Neural progenitor cell (in vitro differentiated cells): ENCODE measurements around the gene TBCD. TPM values are rescaled to one million over a fixed set of nuclear protein-coding genes. Genes with fewer than 3 reads are reported as not detected.

Source experiments
- DNase-seq: peaks from one replicate; pipeline ENCODE4 v3.0.0-alpha.2; 2016; ENCODE audit warnings: low spot score
- H2AFZ ChIP-seq: fragments of 200-600 bp; sonication (generic); replicated peaks from 2 replicates; pipeline ENCODE4 v1.6.1; 2016; ENCODE audit warnings: antibody characterized with exemption
- H3F3A ChIP-seq: fragments of 200-600 bp; sonication (generic); 2 replicates; pipeline ENCODE4 v1.6.1; 2016; ENCODE audit warnings: antibody characterized with exemption, low read depth
- H3K27ac ChIP-seq: fragments of 200-600 bp; sonication (generic); 2 replicates; pipeline ENCODE4 v1.5.1; 2016; ENCODE audit warnings: mild to moderate bottlenecking
- H3K27me3 ChIP-seq: fragments of 200-600 bp; sonication (generic); 2 replicates; pipeline ENCODE4 v1.6.1; 2016; ENCODE audit warnings: mild to moderate bottlenecking, moderate library complexity
- H3K36me3 ChIP-seq: fragments of 200-600 bp; sonication (generic); 2 replicates; pipeline ENCODE4 v1.5.1; 2016
- H3K4me1 ChIP-seq: fragments of 200-600 bp; sonication (generic); 2 replicates; pipeline ENCODE4 v1.6.1; 2016; ENCODE audit warnings: mixed run types
- H3K4me2 ChIP-seq: fragments of 200-600 bp; sonication (generic); 2 replicates; pipeline ENCODE4 v1.6.1; 2016
- H3K4me3 ChIP-seq: fragments of 200-600 bp; sonication (generic); 2 replicates; pipeline ENCODE4 v1.5.1; 2016
- H3K79me2 ChIP-seq: fragments of 200-600 bp; sonication (generic); 2 replicates; pipeline ENCODE4 v1.6.1; 2016; ENCODE audit warnings: low read depth
- H3K9ac ChIP-seq: fragments of 200-600 bp; sonication (generic); 2 replicates; pipeline ENCODE4 v1.6.1; 2016
- H3K9me3 ChIP-seq: fragments of 200-600 bp; sonication (generic); 2 replicates; pipeline ENCODE4 v1.5.1; 2016; ENCODE audit warnings: low read depth
- H4K20me1 ChIP-seq: fragments of 200-600 bp; sonication (generic); 2 replicates; pipeline ENCODE4 v1.6.1; 2016; ENCODE audit warnings: low read depth
- H3K27ac Mint-ChIP-seq: 3 replicates; pipeline ENCODE4 v1.8.0; 2021; ENCODE audit warnings: mixed read lengths
- H3K27me3 Mint-ChIP-seq: 2 replicates; pipeline ENCODE4 v1.8.0; 2022; ENCODE audit warnings: low read depth, mild to moderate bottlenecking, inconsistent platforms, moderate library complexity, mixed read lengths; ENCODE audit not compliant: insufficient read depth
- H3K36me3 Mint-ChIP-seq: 3 replicates; pipeline ENCODE4 v1.8.0; 2021; ENCODE audit warnings: mixed read lengths
- H3K4me1 Mint-ChIP-seq: 3 replicates; pipeline ENCODE4 v1.8.0; 2021; ENCODE audit warnings: mixed read lengths
- H3K4me3 Mint-ChIP-seq: 3 replicates; pipeline ENCODE4 v1.8.0; 2021; ENCODE audit warnings: mild to moderate bottlenecking, moderate library complexity, mixed read lengths
- H3K9me3 Mint-ChIP-seq: 3 replicates; pipeline ENCODE4 v1.8.0; 2020; ENCODE audit warnings: mixed read lengths
- EZH2 ChIP-seq: fragments of 200-600 bp; sonication (generic); IDR thresholded peaks from 2 replicates; pipeline ENCODE4 v1.6.1; 2017; ENCODE audit warnings: antibody characterized with exemption, mild to moderate bottlenecking, moderate library complexity
- EZH2phosphoT487 ChIP-seq: fragments of 200-600 bp; sonication (generic); IDR thresholded peaks from 2 replicates; pipeline ENCODE4 v1.6.1; 2017; ENCODE audit warnings: antibody characterized with exemption
- total RNA-seq: library from RNA; depleted of rRNA; stranded (reverse); fragments of >200 nt; gene quantifications from 2 replicates; pipeline ENCODE4 v1.2.3, GENCODE V29; 2015; ENCODE audit warnings: low replicate concordance
- TF ChIP-seq, protein P1 (sequence below): fragments of 200-600 bp; sonication (generic); IDR thresholded peaks from 2 replicates; pipeline ENCODE4 v1.5.1; 2017; ENCODE audit warnings: antibody characterized with exemption, mild to moderate bottlenecking

TBCD gene
- total RNA-seq, 1 donor from 2014 or later: 76.4 TPM

GRCh38 chr17:82805823-82806222 is 54.0 kb downstream of the TBCD start:
- no peak overlapping the region for H3K27ac ChIP-seq
- Mint-ChIP-seq H3K4me3 (peak overlapping the region; percentile 13), H3K4me1 (peaks cover 9% of the 10 kb centered on the region), H3K27me3 (peaks cover 11% of the 10 kb centered on the region), H3K27ac (no peak overlapping the region), H3K36me3 (peaks cover 22% of the 10 kb centered on the region), H3K9me3 (peaks cover 13% of the 10 kb centered on the region)
- no peak overlapping the region for H3K9ac ChIP-seq
- no peaks in the 10 kb centered on the region for H3K36me3 ChIP-seq
- DNase-seq: no peak
- no peaks in the 10 kb centered on the region for H3K27me3 ChIP-seq
- peaks cover 17% of the 10 kb centered on the region for H3K79me2 ChIP-seq
- H3K4me3 ChIP-seq: no peak overlapping the region
- no peaks in the 10 kb centered on the region for H3K9me3 ChIP-seq
- TF ChIP-seq EZH2phosphoT487 (no peak), EZH2 (no peak)
- TF ChIP-seq, protein P1, sequence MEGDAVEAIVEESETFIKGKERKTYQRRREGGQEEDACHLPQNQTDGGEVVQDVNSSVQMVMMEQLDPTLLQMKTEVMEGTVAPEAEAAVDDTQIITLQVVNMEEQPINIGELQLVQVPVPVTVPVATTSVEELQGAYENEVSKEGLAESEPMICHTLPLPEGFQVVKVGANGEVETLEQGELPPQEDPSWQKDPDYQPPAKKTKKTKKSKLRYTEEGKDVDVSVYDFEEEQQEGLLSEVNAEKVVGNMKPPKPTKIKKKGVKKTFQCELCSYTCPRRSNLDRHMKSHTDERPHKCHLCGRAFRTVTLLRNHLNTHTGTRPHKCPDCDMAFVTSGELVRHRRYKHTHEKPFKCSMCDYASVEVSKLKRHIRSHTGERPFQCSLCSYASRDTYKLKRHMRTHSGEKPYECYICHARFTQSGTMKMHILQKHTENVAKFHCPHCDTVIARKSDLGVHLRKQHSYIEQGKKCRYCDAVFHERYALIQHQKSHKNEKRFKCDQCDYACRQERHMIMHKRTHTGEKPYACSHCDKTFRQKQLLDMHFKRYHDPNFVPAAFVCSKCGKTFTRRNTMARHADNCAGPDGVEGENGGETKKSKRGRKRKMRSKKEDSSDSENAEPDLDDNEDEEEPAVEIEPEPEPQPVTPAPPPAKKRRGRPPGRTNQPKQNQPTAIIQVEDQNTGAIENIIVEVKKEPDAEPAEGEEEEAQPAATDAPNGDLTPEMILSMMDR: no peak
- no peaks in the 10 kb centered on the region for H3F3A ChIP-seq
- H4K20me1 ChIP-seq: no peaks in the 10 kb centered on the region
- H2AFZ ChIP-seq: no peak overlapping the region
- H3K4me2 ChIP-seq: no peak overlapping the region
- no peaks in the 10 kb centered on the region for H3K4me1 ChIP-seq

DNA sequence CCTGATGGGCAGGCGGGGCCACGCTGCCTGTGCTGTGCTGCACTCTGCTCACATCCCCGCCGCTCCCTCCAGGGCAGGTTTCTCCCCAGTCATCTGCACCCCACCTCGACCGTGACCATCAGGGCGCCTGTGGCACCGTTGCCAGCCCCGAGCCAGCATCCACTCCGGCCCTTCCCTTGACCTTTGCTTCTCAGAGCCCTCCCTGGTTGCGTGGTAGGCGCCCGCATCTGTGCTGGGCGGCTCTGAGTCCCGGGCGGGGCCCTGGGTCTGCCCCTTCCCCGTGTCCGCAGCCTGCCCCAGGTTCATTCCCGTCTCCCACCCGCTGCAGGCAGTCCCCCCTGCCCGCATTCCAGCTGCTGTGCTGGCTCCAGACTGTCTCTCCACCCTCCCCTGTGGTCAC is 54.8 kb downstream of the TBCD start:
- Histone ChIP-seq H3K4me1 (no peaks in the 10 kb centered on the region), H3K4me2 (no peak overlapping the region), H3K4me3 (no peak overlapping the region), H3K9ac (no peak overlapping the region), H2AFZ (no peak overlapping the region), H3K79me2 (peaks cover 17% of the 10 kb centered on the region), H3K36me3 (no peaks in the 10 kb centered on the region), H3K27me3 (no peaks in the 10 kb centered on the region), H3K27ac (no peak overlapping the region), H3F3A (no peaks in the 10 kb centered on the region), H3K9me3 (no peaks in the 10 kb centered on the region), H4K20me1 (no peaks in the 10 kb centered on the region)
- Mint-ChIP-seq H3K36me3 (peaks cover 16% of the 10 kb centered on the region), H3K4me3 (no peak overlapping the region), H3K9me3 (peaks cover 9% of the 10 kb centered on the region), H3K4me1 (peaks cover 7% of the 10 kb centered on the region), H3K27me3 (peaks cover 8% of the 10 kb centered on the region), H3K27ac (no peak overlapping the region)
- TF ChIP-seq EZH2phosphoT487: no peak
- TF ChIP-seq, protein P1: no peak
- no peak for TF ChIP-seq EZH2
- DNase-seq: no peak

- Histone ChIP-seq H3K9ac (no peak overlapping the region), H2AFZ (no peak overlapping the region), H3F3A (no peaks in the 10 kb centered on the region), H4K20me1 (no peaks in the 10 kb centered on the region), H3K27me3 (no peaks in the 10 kb centered on the region), H3K79me2 (peaks cover 14% of the 10 kb centered on the region), H3K9me3 (no peaks in the 10 kb centered on the region), H3K4me1 (no peaks in the 10 kb centered on the region), H3K27ac (no peak overlapping the region), H3K36me3 (no peaks in the 10 kb centered on the region), H3K4me3 (no peak overlapping the region), H3K4me2 (no peak overlapping the region)
- peaks cover 5% of the 10 kb centered on the region for H3K4me1 Mint-ChIP-seq
- H3K27me3 Mint-ChIP-seq: peaks cover 7% of the 10 kb centered on the region
- DNase-seq: no peak
- peaks cover 7% of the 10 kb centered on the region for H3K9me3 Mint-ChIP-seq
- H3K27ac Mint-ChIP-seq: no peak overlapping the region
- H3K4me3 Mint-ChIP-seq: no peak overlapping the region
- TF ChIP-seq EZH2 (no peak), EZH2phosphoT487 (no peak)
- TF ChIP-seq, protein P1: no peak
- H3K36me3 Mint-ChIP-seq: peaks cover 12% of the 10 kb centered on the region
These were observed 55.2 kb downstream of the TBCD start for GRCh38 chr17:82807101-82807500.
